Fibroblast of pulmonary artery (primary cell): ENCODE results near the gene TGFB1.
A peak's percentile ranks its signal among the peaks of the same experiment; 100 is the strongest.
"Not testable (repeated sequence)": the region's sequence is repeated elsewhere in the genome, so short reads cannot be mapped to it uniquely, and the experiment has no call there.

ENCODE experiments used
- DNase-seq: peaks from one replicate; pipeline ENCODE4 v3.0.0-alpha.2; 2010; ENCODE audit warnings: low read depth
- H3K4me3 ChIP-seq: replicated peaks from 2 replicates; pipeline ENCODE4 v1.5.1; 2011; ENCODE audit warnings: low read depth, mild to moderate bottlenecking, control low read depth, low read length, moderate library complexity
- CTCF ChIP-seq: IDR thresholded peaks from 2 replicates; pipeline ENCODE4 v1.5.1; 2011; ENCODE audit warnings: mild to moderate bottlenecking, control low read depth, low read length, inconsistent platforms; ENCODE audit errors: missing control alignments

Gene TGFB1

GRCh38 chr19:41397086-41398049, 43.6 kb upstream of the TGFB1 start, which contains the start of the genes BCKDHA and EXOSC5:
Gene BCKDHA (plus strand): TSS chr19:41397818. CDS start chr19:41397828, 10 bp downstream.
Gene EXOSC5 (minus strand): TSS chr19:41397359. CDS start chr19:41397328, 31 bp downstream.
- peak; percentile 100 for DNase-seq
- H3K4me3 ChIP-seq = peak within 1 kb of the TSS; percentile 77
- no peak for TF ChIP-seq CTCF

GRCh38 chr19:41395355-41395754, 41.6 kb upstream of the TGFB1 start:
- no peak for DNase-seq
- no peak for TF ChIP-seq CTCF
- no peak overlapping the region for H3K4me3 ChIP-seq

GRCh38 chr19:41392775-41393174, 39.1 kb upstream of the TGFB1 start:
- TF ChIP-seq CTCF = no peak
- no peak overlapping the region for H3K4me3 ChIP-seq
- DNase-seq = no peak

- DNase-seq = no peak
- no peak for TF ChIP-seq CTCF
- no peak overlapping the region for H3K4me3 ChIP-seq
Observed at GRCh38 chr19:41391618-41392017, 37.9 kb upstream of the TGFB1 start.

- peak; percentile 31 for DNase-seq
- TF ChIP-seq CTCF = no peak
- no peak overlapping the region for H3K4me3 ChIP-seq
Observed at GRCh38 chr19:41386442-41386841, 32.7 kb upstream of the TGFB1 start.

- H3K4me3 ChIP-seq = no peak overlapping the region
- TF ChIP-seq CTCF = no peak
- no peak for DNase-seq
Observed at GRCh38 chr19:41384351-41384750, 30.6 kb upstream of the TGFB1 start.

- not testable (repeated sequence) for H3K4me3 ChIP-seq, DNase-seq
Observed at GRCh38 chr19:41381536-41381935, 27.8 kb upstream of the TGFB1 start.
